Right atrium auricular region (tissue), 2 donors: Measurements from ENCODE around the gene SPTB. TPM values are rescaled to one million over a fixed set of nuclear protein-coding genes. Genes with fewer than 3 reads are reported as not detected.

ENCODE experiments used
- DNase-seq: peaks from one replicate; pipeline ENCODE4 v3.0.0-alpha.2; 2019; ENCODE audit warnings: low spot score
- H3K27ac ChIP-seq, 2 donors: fragments of 200-600 bp; sonication (generic); 1 replicate in 1 of 2; 2 replicates in 1 of 2; pipeline ENCODE4 v1.5.1; 2016 to 2019
- H3K27me3 ChIP-seq, 2 donors: fragments of 200-600 bp; sonication (generic); one replicate each; pipeline versions ENCODE4 v1.5.1 to v1.6.0; 2017 to 2019
- H3K36me3 ChIP-seq: fragments of 200-600 bp; sonication (generic); one replicate; pipeline ENCODE4 v1.5.1; 2016
- H3K4me1 ChIP-seq, 2 donors: fragments of 200-600 bp; sonication (generic); one replicate each; pipeline versions ENCODE4 v1.5.1 to v1.6.0; 2017 to 2019
- H3K4me3 ChIP-seq, 2 donors: fragments of 200-600 bp; sonication (generic); 1 replicate in 1 of 2; 2 replicates in 1 of 2; pipeline ENCODE4 v1.5.1; 2017 to 2019; ENCODE audit warnings: mild to moderate bottlenecking in 1 of 2, moderate library complexity in 1 of 2
- H3K9me3 ChIP-seq, 2 donors: fragments of 200-600 bp; sonication (generic); one replicate each; pipeline ENCODE4 v1.5.1; 2019
- total RNA-seq, 2 donors: library from RNA; depleted of rRNA; stranded (reverse); fragments of >200 nt; gene quantifications; one replicate each; pipeline ENCODE4 v1.1.0, GENCODE V29; 2016
- TF ChIP-seq, protein P1 (sequence below), 2 donors: fragments of 200-600 bp; sonication (generic); IDR thresholded peaks; one replicate each; pipeline ENCODE4 v1.5.1; 2019; ENCODE audit warnings: antibody characterized with exemption in 2 of 2

The SPTB gene
- total RNA-seq, 2 donors from 2014 or later: 84.4 to 102 TPM

GRCh38 chr14:64708148-64709004 lies 171.3 kb downstream of the SPTB start:
- peak overlapping the region; percentile 86 to 88 for H3K27ac ChIP-seq
- H3K9me3 ChIP-seq: peaks cover 0 to under 1% of the 10 kb centered on the region in 2 donors
- no peaks in the 10 kb centered on the region for H3K27me3 ChIP-seq
- peaks cover 0 to 71% of the 10 kb centered on the region in 2 donors for H3K4me1 ChIP-seq
- H3K36me3 ChIP-seq: no peaks in the 10 kb centered on the region
- TF ChIP-seq, protein P1, sequence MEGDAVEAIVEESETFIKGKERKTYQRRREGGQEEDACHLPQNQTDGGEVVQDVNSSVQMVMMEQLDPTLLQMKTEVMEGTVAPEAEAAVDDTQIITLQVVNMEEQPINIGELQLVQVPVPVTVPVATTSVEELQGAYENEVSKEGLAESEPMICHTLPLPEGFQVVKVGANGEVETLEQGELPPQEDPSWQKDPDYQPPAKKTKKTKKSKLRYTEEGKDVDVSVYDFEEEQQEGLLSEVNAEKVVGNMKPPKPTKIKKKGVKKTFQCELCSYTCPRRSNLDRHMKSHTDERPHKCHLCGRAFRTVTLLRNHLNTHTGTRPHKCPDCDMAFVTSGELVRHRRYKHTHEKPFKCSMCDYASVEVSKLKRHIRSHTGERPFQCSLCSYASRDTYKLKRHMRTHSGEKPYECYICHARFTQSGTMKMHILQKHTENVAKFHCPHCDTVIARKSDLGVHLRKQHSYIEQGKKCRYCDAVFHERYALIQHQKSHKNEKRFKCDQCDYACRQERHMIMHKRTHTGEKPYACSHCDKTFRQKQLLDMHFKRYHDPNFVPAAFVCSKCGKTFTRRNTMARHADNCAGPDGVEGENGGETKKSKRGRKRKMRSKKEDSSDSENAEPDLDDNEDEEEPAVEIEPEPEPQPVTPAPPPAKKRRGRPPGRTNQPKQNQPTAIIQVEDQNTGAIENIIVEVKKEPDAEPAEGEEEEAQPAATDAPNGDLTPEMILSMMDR (IDR thresholded peaks at IDR 0.05): no peak
- peak overlapping the region in 1 of 2 donors; percentile 17 for H3K4me3 ChIP-seq
- no peak for DNase-seq

- Histone ChIP-seq H3K9me3 (no peaks in the 10 kb centered on the region), H3K27me3 (no peaks in the 10 kb centered on the region), H3K36me3 (no peaks in the 10 kb centered on the region), H3K4me1 (peaks cover 0 to 78% of the 10 kb centered on the region in 2 donors), H3K4me3 (peak overlapping the region in 1 of 2 donors; percentile 69), H3K27ac (peak overlapping the region; percentile 86 to 88)
- DNase-seq: no peak
- TF ChIP-seq, protein P1 (IDR thresholded peaks at IDR 0.05): no peak
Observed at GRCh38 chr14:64707661-64708060, 172.0 kb downstream of the SPTB start.

DNA sequence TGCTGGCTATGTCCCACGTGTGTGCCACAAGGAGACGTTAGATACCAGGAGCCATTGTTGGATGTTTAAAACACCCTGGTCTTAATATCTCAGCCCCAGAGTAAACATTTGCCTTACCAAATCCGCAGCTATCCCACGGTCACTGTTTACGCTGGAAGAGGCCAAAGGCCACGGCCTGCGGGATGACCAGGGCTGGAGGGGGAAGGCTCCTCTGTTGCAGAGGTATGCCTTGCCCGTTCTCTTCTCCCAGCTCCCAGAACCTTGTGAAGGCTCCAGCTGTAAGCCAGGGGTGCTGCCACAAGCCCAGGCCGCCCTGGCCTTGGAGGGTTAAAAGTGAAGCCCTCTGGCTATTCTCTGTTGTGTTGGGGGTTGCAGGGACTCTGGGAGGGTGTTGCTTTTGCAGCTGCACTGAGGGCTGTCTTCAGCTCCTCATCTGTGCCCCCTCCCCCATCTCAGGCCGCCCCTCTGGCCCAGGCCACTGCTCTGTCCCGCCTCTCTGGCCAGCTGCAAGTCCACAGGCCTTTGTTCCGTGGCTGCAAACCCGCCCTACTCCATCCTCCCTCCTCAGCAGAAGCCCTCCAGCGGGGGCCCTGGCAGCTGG lies 173.0 kb downstream of the SPTB start:
- Histone ChIP-seq H3K36me3 (no peaks in the 10 kb centered on the region), H3K27ac (peak overlapping the region; percentile 86 to 88), H3K27me3 (no peaks in the 10 kb centered on the region), H3K9me3 (no peaks in the 10 kb centered on the region), H3K4me1 (peaks cover 0 to 78% of the 10 kb centered on the region in 2 donors), H3K4me3 (peak overlapping the region in 1 of 2 donors; percentile 69)
- TF ChIP-seq, protein P1 (IDR thresholded peaks at IDR 0.05): no peak
- DNase-seq: no peak

- Histone ChIP-seq H3K27me3 (no peaks in the 10 kb centered on the region), H3K36me3 (no peaks in the 10 kb centered on the region), H3K4me3 (peak overlapping the region; percentile 62 to 69), H3K9me3 (no peaks in the 10 kb centered on the region), H3K27ac (peak overlapping the region; percentile 86 to 88), H3K4me1 (peaks cover 0 to 74% of the 10 kb centered on the region in 2 donors)
- TF ChIP-seq, protein P1 (IDR thresholded peaks at IDR 0.05): no peak
- DNase-seq: no peak
Observed at GRCh38 chr14:64706119-64706592, 173.6 kb downstream of the SPTB start.

GRCh38 chr14:64705381-64706118 lies 174.2 kb downstream of the SPTB start:
- H3K27me3 ChIP-seq: no peaks in the 10 kb centered on the region
- TF ChIP-seq, protein P1 (IDR thresholded peaks at IDR 0.05): no peak
- no peaks in the 10 kb centered on the region for H3K9me3 ChIP-seq
- H3K4me3 ChIP-seq: peak overlapping the region; percentile 62 to 69
- peak overlapping the region; percentile 86 to 88 for H3K27ac ChIP-seq
- no peaks in the 10 kb centered on the region for H3K36me3 ChIP-seq
- H3K4me1 ChIP-seq: peaks cover 0 to 68% of the 10 kb centered on the region in 2 donors
- no peak for DNase-seq
